WTC11 (cell line): Measurements from ENCODE around the gene CEP120. TPM values are rescaled to one million over a fixed set of nuclear protein-coding genes. Genes with fewer than 3 reads are reported as not detected.

Experiments used
- ATAC-seq: fragments of 200-7000 bp; cut with Tn5 transposase; 2 replicates; pipeline ENCODE4 v1.10.0; 2021; ENCODE audit warnings: mild to moderate bottlenecking, moderate library complexity
- CTCF ChIA-PET: fragments of 300-600 bp; sonication (Branson Sonifier 250); formaldehyde crosslinking; loops from one replicate; lab custom pipeline; 2021; ENCODE audit warnings: antibody characterized with exemption; lab: Charles Lee
- POLR2A ChIA-PET: fragments of 350-600 bp; sonication (Branson Sonifier 250); formaldehyde crosslinking; loops from one replicate; lab custom pipeline; 2021; ENCODE audit warnings: antibody characterized with exemption; lab: Charles Lee
- DNase-seq: peaks from one replicate; pipeline ENCODE4 v3.0.0; 2021; ENCODE audit warnings: low spot score
- H3K27ac Mint-ChIP-seq: 2 replicates; pipeline ENCODE4 v1.8.0; 2021; ENCODE audit warnings: mixed read lengths
- H3K27me3 Mint-ChIP-seq: 2 replicates; pipeline ENCODE4 v1.8.0; 2021; ENCODE audit warnings: low read depth, mild to moderate bottlenecking, moderate library complexity, mixed read lengths
- H3K36me3 Mint-ChIP-seq: 2 replicates; pipeline ENCODE4 v1.8.0; 2021; ENCODE audit warnings: mixed read lengths
- H3K4me1 Mint-ChIP-seq: 2 replicates; pipeline ENCODE4 v1.8.0; 2022; ENCODE audit warnings: mixed read lengths
- H3K4me3 Mint-ChIP-seq: 2 replicates; pipeline ENCODE4 v1.8.0; 2021; ENCODE audit warnings: mild to moderate bottlenecking, moderate library complexity, mixed read lengths
- H3K9me3 Mint-ChIP-seq: 2 replicates; pipeline ENCODE4 v1.8.0; 2021; ENCODE audit warnings: mixed read lengths
- CDX4 ChIP-seq: fragments of 250-450 bp; sonication (Bioruptor Pico); IDR thresholded peaks from 2 replicates; pipeline ENCODE4 v1.9.0; 2021; ENCODE audit warnings: moderate library complexity, mild to moderate bottlenecking, inconsistent platforms, borderline replicate concordance
- CREM ChIP-seq: sonication (generic); formaldehyde crosslinking; IDR thresholded peaks from 2 replicates; pipeline ENCODE4 v1.8.1; 2022; ENCODE audit warnings: mild to moderate bottlenecking, missing genetic modification reagents, moderate library complexity
- EMX1 ChIP-seq: fragments of 250-450 bp; sonication (Bioruptor Pico); IDR thresholded peaks from 2 replicates; pipeline ENCODE4 v1.8.0; 2021; ENCODE audit warnings: mild to moderate bottlenecking
- FOXK1 ChIP-seq: sonication (generic); formaldehyde crosslinking; IDR thresholded peaks from 2 replicates; pipeline ENCODE4 v1.8.0; 2022; ENCODE audit warnings: mild to moderate bottlenecking, moderate library complexity, missing genetic modification reagents
- GRHL2 ChIP-seq: fragments of 250-450 bp; sonication (Bioruptor Pico); IDR thresholded peaks from 2 replicates; pipeline ENCODE4 v1.8.0; 2022; ENCODE audit warnings: mild to moderate bottlenecking, moderate library complexity; ENCODE audit not compliant: insufficient replicate concordance, severe bottlenecking
- GTF2I ChIP-seq: fragments of 250-450 bp; sonication (Bioruptor Pico); conservative IDR thresholded peaks from 2 replicates; pipeline ENCODE4 v1.4.0; 2021; ENCODE audit warnings: mild to moderate bottlenecking
- IRF1 ChIP-seq: sonication (generic); formaldehyde crosslinking; IDR thresholded peaks from 2 replicates; pipeline ENCODE4 v1.8.0; 2023; ENCODE audit warnings: missing genetic modification reagents
- MLX ChIP-seq: sonication (generic); formaldehyde crosslinking; IDR thresholded peaks from 2 replicates; pipeline ENCODE4 v1.8.1; 2023; ENCODE audit warnings: mild to moderate bottlenecking, missing genetic modification reagents, moderate library complexity
- NR3C1 ChIP-seq: sonication (generic); formaldehyde crosslinking; conservative IDR thresholded peaks from 2 replicates; pipeline ENCODE4 v1.8.1; 2023; ENCODE audit warnings: low read depth, mild to moderate bottlenecking, missing genetic modification reagents
- RELA ChIP-seq: sonication (generic); formaldehyde crosslinking; IDR thresholded peaks from 2 replicates; pipeline ENCODE4 v1.8.1; 2022; ENCODE audit warnings: missing genetic modification reagents, mild to moderate bottlenecking, borderline replicate concordance
- TEAD4 ChIP-seq: sonication (generic); formaldehyde crosslinking; IDR thresholded peaks from 2 replicates; pipeline ENCODE4 v1.8.0; 2022; ENCODE audit warnings: mild to moderate bottlenecking, missing genetic modification reagents
- ZNF396 ChIP-seq: fragments of 250-450 bp; sonication (Bioruptor Pico); IDR thresholded peaks from 2 replicates; pipeline ENCODE4 v1.8.0; 2021; ENCODE audit warnings: mild to moderate bottlenecking, moderate library complexity, borderline replicate concordance
- ZNF425 ChIP-seq: fragments of 250-450 bp; sonication (Bioruptor Pico); conservative IDR thresholded peaks from 2 replicates; pipeline ENCODE4 v1.9.0; 2021; ENCODE audit warnings: mild to moderate bottlenecking
- ZNF671 ChIP-seq: fragments of 250-450 bp; sonication (Bioruptor Pico); IDR thresholded peaks from 2 replicates; pipeline ENCODE4 v1.8.0; 2021; ENCODE audit warnings: mild to moderate bottlenecking
- total RNA-seq: library from RNA; stranded (reverse); gene quantifications from 3 replicates; pipeline ENCODE4 v1.2.3, GENCODE V29; 2021
- TF ChIP-seq, protein P1 (sequence below): sonication (generic); formaldehyde crosslinking; IDR thresholded peaks from 2 replicates; pipeline ENCODE4 v1.8.0; 2022; ENCODE audit warnings: mild to moderate bottlenecking, missing genetic modification reagents
- TF ChIP-seq, protein P2 (sequence below): sonication (generic); formaldehyde crosslinking; conservative IDR thresholded peaks from 2 replicates; pipeline ENCODE4 v1.8.1; 2022; ENCODE audit warnings: mild to moderate bottlenecking, missing genetic modification reagents
- TF ChIP-seq, protein P3 (sequence below): sonication (generic); formaldehyde crosslinking; IDR thresholded peaks from 2 replicates; pipeline ENCODE4 v1.8.1; 2022; ENCODE audit warnings: low read depth, missing genetic modification reagents, borderline replicate concordance
- TF ChIP-seq, protein P4 (sequence below): sonication (generic); formaldehyde crosslinking; conservative IDR thresholded peaks from 2 replicates; pipeline ENCODE4 v1.8.1; 2023; ENCODE audit warnings: mild to moderate bottlenecking, low read depth, missing genetic modification reagents, moderate library complexity

Gene CEP120
- total RNA-seq, 1 experiment from 2014 or later, result 15.2 TPM

DNA sequence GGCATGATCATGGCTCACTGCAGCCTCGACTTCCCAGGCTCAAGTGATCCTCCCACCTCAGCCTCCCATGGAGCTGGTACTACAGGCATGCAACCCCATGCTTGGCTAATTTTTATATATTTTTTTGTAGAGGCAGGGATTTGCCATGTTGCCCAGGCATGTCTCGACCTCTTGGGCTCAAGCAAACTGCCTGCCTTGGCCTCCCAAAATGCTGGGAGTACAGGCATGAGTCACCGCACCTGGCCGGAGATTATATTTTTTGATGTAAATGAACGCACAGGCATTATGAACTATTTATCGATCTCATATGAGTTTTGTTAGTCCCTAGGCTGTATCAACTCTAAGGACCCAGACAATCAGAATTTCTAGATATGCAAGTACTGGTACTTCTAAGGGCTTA lies 25.5 kb upstream of the CEP120 start:
- POLR2A ChIA-PET, result no interaction called here
- Mint-ChIP-seq H3K9me3 (no peaks in the 10 kb centered on the region), H3K27ac (no peak overlapping the region), H3K4me1 (peaks cover 15% of the 10 kb centered on the region), H3K27me3 (no peaks in the 10 kb centered on the region), H3K36me3 (no peaks in the 10 kb centered on the region), H3K4me3 (no peak overlapping the region)
- no peak for TF ChIP-seq TEAD4 (CRISPR knock-in tag)
- TF ChIP-seq FOXK1, result no peak
- no peak for TF ChIP-seq GRHL2 (CRISPR knock-in tag)
- TF ChIP-seq, protein P1, sequence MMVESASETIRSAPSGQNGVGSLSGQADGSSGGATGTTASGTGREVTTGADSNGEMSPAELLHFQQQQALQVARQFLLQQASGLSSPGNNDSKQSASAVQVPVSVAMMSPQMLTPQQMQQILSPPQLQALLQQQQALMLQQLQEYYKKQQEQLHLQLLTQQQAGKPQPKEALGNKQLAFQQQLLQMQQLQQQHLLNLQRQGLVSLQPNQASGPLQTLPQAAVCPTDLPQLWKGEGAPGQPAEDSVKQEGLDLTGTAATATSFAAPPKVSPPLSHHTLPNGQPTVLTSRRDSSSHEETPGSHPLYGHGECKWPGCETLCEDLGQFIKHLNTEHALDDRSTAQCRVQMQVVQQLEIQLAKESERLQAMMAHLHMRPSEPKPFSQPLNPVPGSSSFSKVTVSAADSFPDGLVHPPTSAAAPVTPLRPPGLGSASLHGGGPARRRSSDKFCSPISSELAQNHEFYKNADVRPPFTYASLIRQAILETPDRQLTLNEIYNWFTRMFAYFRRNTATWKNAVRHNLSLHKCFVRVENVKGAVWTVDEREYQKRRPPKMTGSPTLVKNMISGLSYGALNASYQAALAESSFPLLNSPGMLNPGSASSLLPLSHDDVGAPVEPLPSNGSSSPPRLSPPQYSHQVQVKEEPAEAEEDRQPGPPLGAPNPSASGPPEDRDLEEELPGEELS (CRISPR knock-in tag), result no peak
- no peak for TF ChIP-seq ZNF425 (CRISPR knock-in tag)
- no peak for TF ChIP-seq ZNF396 (CRISPR knock-in tag)
- TF ChIP-seq IRF1 (CRISPR knock-in tag), result no peak
- CTCF ChIA-PET, result interaction anchor here (1.8 kb wide), 1 partner anchor 26 kb away, joined by 4 read pairs; the partner anchor contains the start of gene CEP120
- DNase-seq (no peak), ATAC-seq (no peak)

- Mint-ChIP-seq H3K36me3 (no peaks in the 10 kb centered on the region), H3K27ac (no peak overlapping the region), H3K27me3 (no peaks in the 10 kb centered on the region), H3K9me3 (no peaks in the 10 kb centered on the region), H3K4me1 (peaks cover 13% of the 10 kb centered on the region), H3K4me3 (no peak overlapping the region)
- ChIA-PET POLR2A (no interaction called here), CTCF (interaction anchor here (1.8 kb wide), 1 partner anchor 25 kb away, joined by 4 read pairs; the partner anchor contains the start of gene CEP120)
- DNase-seq (no peak), ATAC-seq (no peak)
- TF ChIP-seq EMX1 (no peak), IRF1 (CRISPR knock-in tag) (no peak), ZNF425 (CRISPR knock-in tag) (no peak), RELA (CRISPR knock-in tag) (no peak), ZNF671 (no peak), CDX4 (CRISPR knock-in tag) (no peak), MLX (no peak), NR3C1 (no peak), CREM (CRISPR knock-in tag) (no peak), GTF2I (CRISPR knock-in tag) (no peak)
- TF ChIP-seq, protein P2, sequence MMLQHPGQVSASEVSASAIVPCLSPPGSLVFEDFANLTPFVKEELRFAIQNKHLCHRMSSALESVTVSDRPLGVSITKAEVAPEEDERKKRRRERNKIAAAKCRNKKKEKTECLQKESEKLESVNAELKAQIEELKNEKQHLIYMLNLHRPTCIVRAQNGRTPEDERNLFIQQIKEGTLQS (CRISPR knock-in tag), result no peak
- TF ChIP-seq, protein P3, sequence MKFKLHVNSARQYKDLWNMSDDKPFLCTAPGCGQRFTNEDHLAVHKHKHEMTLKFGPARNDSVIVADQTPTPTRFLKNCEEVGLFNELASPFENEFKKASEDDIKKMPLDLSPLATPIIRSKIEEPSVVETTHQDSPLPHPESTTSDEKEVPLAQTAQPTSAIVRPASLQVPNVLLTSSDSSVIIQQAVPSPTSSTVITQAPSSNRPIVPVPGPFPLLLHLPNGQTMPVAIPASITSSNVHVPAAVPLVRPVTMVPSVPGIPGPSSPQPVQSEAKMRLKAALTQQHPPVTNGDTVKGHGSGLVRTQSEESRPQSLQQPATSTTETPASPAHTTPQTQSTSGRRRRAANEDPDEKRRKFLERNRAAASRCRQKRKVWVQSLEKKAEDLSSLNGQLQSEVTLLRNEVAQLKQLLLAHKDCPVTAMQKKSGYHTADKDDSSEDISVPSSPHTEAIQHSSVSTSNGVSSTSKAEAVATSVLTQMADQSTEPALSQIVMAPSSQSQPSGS (CRISPR knock-in tag), result no peak
- TF ChIP-seq, protein P4, sequence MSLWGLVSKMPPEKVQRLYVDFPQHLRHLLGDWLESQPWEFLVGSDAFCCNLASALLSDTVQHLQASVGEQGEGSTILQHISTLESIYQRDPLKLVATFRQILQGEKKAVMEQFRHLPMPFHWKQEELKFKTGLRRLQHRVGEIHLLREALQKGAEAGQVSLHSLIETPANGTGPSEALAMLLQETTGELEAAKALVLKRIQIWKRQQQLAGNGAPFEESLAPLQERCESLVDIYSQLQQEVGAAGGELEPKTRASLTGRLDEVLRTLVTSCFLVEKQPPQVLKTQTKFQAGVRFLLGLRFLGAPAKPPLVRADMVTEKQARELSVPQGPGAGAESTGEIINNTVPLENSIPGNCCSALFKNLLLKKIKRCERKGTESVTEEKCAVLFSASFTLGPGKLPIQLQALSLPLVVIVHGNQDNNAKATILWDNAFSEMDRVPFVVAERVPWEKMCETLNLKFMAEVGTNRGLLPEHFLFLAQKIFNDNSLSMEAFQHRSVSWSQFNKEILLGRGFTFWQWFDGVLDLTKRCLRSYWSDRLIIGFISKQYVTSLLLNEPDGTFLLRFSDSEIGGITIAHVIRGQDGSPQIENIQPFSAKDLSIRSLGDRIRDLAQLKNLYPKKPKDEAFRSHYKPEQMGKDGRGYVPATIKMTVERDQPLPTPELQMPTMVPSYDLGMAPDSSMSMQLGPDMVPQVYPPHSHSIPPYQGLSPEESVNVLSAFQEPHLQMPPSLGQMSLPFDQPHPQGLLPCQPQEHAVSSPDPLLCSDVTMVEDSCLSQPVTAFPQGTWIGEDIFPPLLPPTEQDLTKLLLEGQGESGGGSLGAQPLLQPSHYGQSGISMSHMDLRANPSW (CRISPR knock-in tag), result no peak
These were observed 24.9 kb upstream of the CEP120 start for GRCh38 chr5:123448017-123448617.
